Measurements from ENCODE around the gene TMEM203.
"Not testable (repeated sequence)": the region's sequence is repeated elsewhere in the genome, so short reads cannot be mapped to it uniquely, and the experiment has no call there.

TMEM203 gene

GRCh38 chr9:137205126-137206069 is at the start of gene TMEM203, which contains the start of gene NDOR1:
Gene TMEM203, minus strand, starts transcription at chr9:137205648. Its CDS starts 234 bp downstream, at chr9:137205414.
Gene NDOR1, plus strand, starts transcription at chr9:137205700. Its CDS starts 78 bp downstream, at chr9:137205778.
- peak; percentile 78 for DNase-seq

- DNase-seq, result peak; percentile 87
Observed at GRCh38 chr9:137254624-137255447, 49.4 kb upstream of the TMEM203 start, which contains the start of gene NELFB. Gene NELFB, plus strand, starts transcription at chr9:137255327.

GRCh38 chr9:137253717-137254623 is 48.5 kb upstream of the TMEM203 start:
- DNase-seq, result no peak

GRCh38 chr9:137252555-137253506 is 47.4 kb upstream of the TMEM203 start:
- no peak for DNase-seq

- no peak for DNase-seq
Observed at GRCh38 chr9:137251490-137252268, 46.2 kb upstream of the TMEM203 start.

- DNase-seq, result no peak
Observed at GRCh38 chr9:137251194-137251461, 45.7 kb upstream of the TMEM203 start, which contains the start of gene STPG3. Gene STPG3, plus strand, starts transcription at chr9:137251286. Its CDS starts 1 bp downstream, at chr9:137251287.

- no peak for DNase-seq
Observed at GRCh38 chr9:137250329-137251193, 45.1 kb upstream of the TMEM203 start.

GRCh38 chr9:137247916-137248175 is 42.4 kb upstream of the TMEM203 start:
- DNase-seq, result no peak

GRCh38 chr9:137247135-137247915 is 41.9 kb upstream of the TMEM203 start:
- DNase-seq, result peak; percentile 21

GRCh38 chr9:137245450-137246421 is 40.3 kb upstream of the TMEM203 start:
- no peak for DNase-seq

- no peak for DNase-seq
Observed at GRCh38 chr9:137244486-137245449, 39.3 kb upstream of the TMEM203 start.

GRCh38 chr9:137243626-137244485 is 38.4 kb upstream of the TMEM203 start:
- DNase-seq, result no peak

- DNase-seq, result not testable (repeated sequence)
Observed at GRCh38 chr9:137243266-137243625, 37.8 kb upstream of the TMEM203 start.

- no peak for DNase-seq
Observed at GRCh38 chr9:137242269-137243203, 37.1 kb upstream of the TMEM203 start.
